ENCODE measurements around the gene RGS3. TPM values are rescaled to one million over a fixed set of nuclear protein-coding genes. Genes with fewer than 3 reads are reported as not detected.

RGS3 gene
- total RNA-seq, result 240 and 252 TPM in 2 replicates

GRCh38 chr9:113463418-113464285, at the start of gene RGS3:
Gene RGS3 (plus strand): TSS chr9:113463727. CDS start chr9:113463803, 76 bp downstream.

Other genes with a start within 250 kb of the RGS3 start
- gene FKBP15, start 242.4 kb upstream of the RGS3 start, total RNA-seq, result 28.2 and 30.5 TPM in 2 replicates
- 24.8 and 26.3 TPM in 2 replicates for gene SLC31A1, start 242.2 kb upstream of the RGS3 start, total RNA-seq
- gene CDC26, start 188.2 kb upstream of the RGS3 start, total RNA-seq, result 30.7 and 34.0 TPM in 2 replicates
- 17.0 and 22.6 TPM in 2 replicates for gene PRPF4, start 188.1 kb upstream of the RGS3 start, total RNA-seq
- not detected in 2 replicates for gene RNF183, start 160.4 kb upstream of the RGS3 start, total RNA-seq
- 1.6 and 2.2 TPM in 2 replicates for gene WDR31, start 123.5 kb upstream of the RGS3 start, total RNA-seq
- not detected in 2 replicates for gene BSPRY, start 114.2 kb upstream of the RGS3 start, total RNA-seq
- gene HDHD3, start 86.7 kb upstream of the RGS3 start, total RNA-seq, result 8.9 and 10.7 TPM in 2 replicates
- gene ALAD, start 62.4 kb upstream of the RGS3 start, total RNA-seq, result 22.6 and 24.7 TPM in 2 replicates
- 27.2 and 31.5 TPM in 2 replicates for gene POLE3, start 53.1 kb upstream of the RGS3 start, total RNA-seq
- gene C9orf43, start 53.0 kb upstream of the RGS3 start, total RNA-seq, result 0.24 and 0.49 TPM in 2 replicates